ENCODE results near the gene GRIP2.
"Not testable (repeated sequence)": the region's sequence is repeated elsewhere in the genome, so short reads cannot be mapped to it uniquely, and the experiment has no call there.

The GRIP2 gene

GRCh38 chr3:14519406-14519805 is 20.7 kb downstream of the GRIP2 start:
- no peak for DNase-seq

- DNase-seq, result no peak
Observed at GRCh38 chr3:14518893-14519292, 21.2 kb downstream of the GRIP2 start.

- DNase-seq, result no peak
Observed at GRCh38 chr3:14518432-14518802, 21.7 kb downstream of the GRIP2 start.

GRCh38 chr3:14517601-14518431 is 22.3 kb downstream of the GRIP2 start:
- no peak for DNase-seq

- no peak for DNase-seq
Observed at GRCh38 chr3:14516738-14517345, 23.3 kb downstream of the GRIP2 start.

- DNase-seq, result not testable (repeated sequence)
Observed at GRCh38 chr3:14515526-14515925, 24.6 kb downstream of the GRIP2 start.

- no peak for DNase-seq
Observed at GRCh38 chr3:14514323-14514720, 25.8 kb downstream of the GRIP2 start.

GRCh38 chr3:14513566-14514322 is 26.4 kb downstream of the GRIP2 start:
- DNase-seq, result no peak

- DNase-seq, result no peak
Observed at GRCh38 chr3:14512942-14513327, 27.2 kb downstream of the GRIP2 start.

- DNase-seq, result no peak
Observed at GRCh38 chr3:14512281-14512941, 27.7 kb downstream of the GRIP2 start.

GRCh38 chr3:14511623-14512280 is 28.4 kb downstream of the GRIP2 start:
- DNase-seq, result no peak

GRCh38 chr3:14510838-14511622 is 29.1 kb downstream of the GRIP2 start:
- DNase-seq, result no peak

- no peak for DNase-seq
Observed at GRCh38 chr3:14509796-14510100, 30.4 kb downstream of the GRIP2 start.

- DNase-seq, result peak; percentile 69
Observed at GRCh38 chr3:14508966-14509795, 31.0 kb downstream of the GRIP2 start.

- no peak for DNase-seq
Observed at GRCh38 chr3:14508505-14508819, 31.7 kb downstream of the GRIP2 start.

- no peak for DNase-seq
Observed at GRCh38 chr3:14507757-14508504, 32.2 kb downstream of the GRIP2 start.

- no peak for DNase-seq
Observed at GRCh38 chr3:14507305-14507741, 32.8 kb downstream of the GRIP2 start.

- DNase-seq, result no peak
Observed at GRCh38 chr3:14506626-14507304, 33.4 kb downstream of the GRIP2 start.

GRCh38 chr3:14505803-14506500 is 34.2 kb downstream of the GRIP2 start:
- no peak for DNase-seq
